Measurements from ENCODE around the gene ZBTB40.

The ZBTB40 gene

DNA sequence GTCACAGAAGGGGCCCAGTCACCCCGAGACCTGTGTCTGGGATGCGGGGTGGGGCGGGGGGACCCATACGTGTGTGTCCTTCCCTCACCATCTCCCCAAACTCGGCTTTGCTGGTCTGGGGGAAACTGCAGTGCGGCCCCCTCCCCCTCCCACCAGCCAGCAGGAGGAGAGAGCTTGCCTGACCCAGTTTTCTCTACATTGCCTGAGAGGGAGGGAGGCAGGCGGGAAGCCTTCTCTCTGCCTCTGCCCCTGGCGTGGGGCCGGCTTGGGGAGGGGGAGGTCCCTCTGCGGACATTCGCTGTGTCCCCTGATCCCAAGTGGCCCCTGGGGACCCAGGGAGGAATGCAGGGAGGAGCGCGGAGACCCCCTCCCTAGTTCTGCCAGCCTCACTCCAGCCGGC, 115.5 kb downstream of the ZBTB40 start:
- TF ChIP-seq, protein P1, sequence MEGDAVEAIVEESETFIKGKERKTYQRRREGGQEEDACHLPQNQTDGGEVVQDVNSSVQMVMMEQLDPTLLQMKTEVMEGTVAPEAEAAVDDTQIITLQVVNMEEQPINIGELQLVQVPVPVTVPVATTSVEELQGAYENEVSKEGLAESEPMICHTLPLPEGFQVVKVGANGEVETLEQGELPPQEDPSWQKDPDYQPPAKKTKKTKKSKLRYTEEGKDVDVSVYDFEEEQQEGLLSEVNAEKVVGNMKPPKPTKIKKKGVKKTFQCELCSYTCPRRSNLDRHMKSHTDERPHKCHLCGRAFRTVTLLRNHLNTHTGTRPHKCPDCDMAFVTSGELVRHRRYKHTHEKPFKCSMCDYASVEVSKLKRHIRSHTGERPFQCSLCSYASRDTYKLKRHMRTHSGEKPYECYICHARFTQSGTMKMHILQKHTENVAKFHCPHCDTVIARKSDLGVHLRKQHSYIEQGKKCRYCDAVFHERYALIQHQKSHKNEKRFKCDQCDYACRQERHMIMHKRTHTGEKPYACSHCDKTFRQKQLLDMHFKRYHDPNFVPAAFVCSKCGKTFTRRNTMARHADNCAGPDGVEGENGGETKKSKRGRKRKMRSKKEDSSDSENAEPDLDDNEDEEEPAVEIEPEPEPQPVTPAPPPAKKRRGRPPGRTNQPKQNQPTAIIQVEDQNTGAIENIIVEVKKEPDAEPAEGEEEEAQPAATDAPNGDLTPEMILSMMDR (IDR thresholded peaks at IDR 0.05; ENCODE audit: low read length, missing control alignments): no peak
- DNase-seq (ENCODE audit: low read depth): no peak
- no peak overlapping the region for H3K4me3 ChIP-seq (replicated peaks; ENCODE audit: low read depth, low read length)

GRCh38 chr1:22567994-22568393, 116.3 kb downstream of the ZBTB40 start:
- TF ChIP-seq, protein P1 (IDR thresholded peaks at IDR 0.05; ENCODE audit: low read length, missing control alignments): no peak
- no peak for DNase-seq (ENCODE audit: low read depth)
- no peak overlapping the region for H3K4me3 ChIP-seq (replicated peaks; ENCODE audit: low read depth, low read length)

DNA sequence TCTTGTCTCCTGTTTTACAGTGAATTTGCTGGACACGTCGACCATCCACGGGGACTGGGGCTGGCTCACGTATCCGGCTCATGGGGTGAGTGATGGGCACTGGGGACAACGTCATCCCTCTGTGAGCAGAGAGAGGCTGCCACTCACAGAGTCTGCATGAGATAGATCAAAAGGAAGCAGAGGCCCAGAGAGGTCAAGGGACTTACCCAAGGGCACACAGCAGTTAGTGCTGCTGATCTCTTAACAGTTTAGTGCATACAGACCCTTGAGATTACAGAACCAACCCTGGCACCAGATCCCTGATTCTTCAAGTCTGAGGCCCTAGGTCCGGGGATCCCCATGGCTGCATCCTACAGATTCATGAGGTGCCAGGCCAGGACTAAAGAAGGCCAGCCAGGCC, 117.6 kb downstream of the ZBTB40 start:
- TF ChIP-seq, protein P1 (IDR thresholded peaks at IDR 0.05; ENCODE audit: low read length, missing control alignments): no peak
- H3K4me3 ChIP-seq (replicated peaks; ENCODE audit: low read depth, low read length): no peak overlapping the region
- no peak for DNase-seq (ENCODE audit: low read depth)

GRCh38 chr1:22570140-22570909, 118.7 kb downstream of the ZBTB40 start:
- TF ChIP-seq, protein P1 (IDR thresholded peaks at IDR 0.05; ENCODE audit: low read length, missing control alignments): no peak
- DNase-seq (ENCODE audit: low read depth): no peak
- no peak overlapping the region for H3K4me3 ChIP-seq (replicated peaks; ENCODE audit: low read depth, low read length)

DNA sequence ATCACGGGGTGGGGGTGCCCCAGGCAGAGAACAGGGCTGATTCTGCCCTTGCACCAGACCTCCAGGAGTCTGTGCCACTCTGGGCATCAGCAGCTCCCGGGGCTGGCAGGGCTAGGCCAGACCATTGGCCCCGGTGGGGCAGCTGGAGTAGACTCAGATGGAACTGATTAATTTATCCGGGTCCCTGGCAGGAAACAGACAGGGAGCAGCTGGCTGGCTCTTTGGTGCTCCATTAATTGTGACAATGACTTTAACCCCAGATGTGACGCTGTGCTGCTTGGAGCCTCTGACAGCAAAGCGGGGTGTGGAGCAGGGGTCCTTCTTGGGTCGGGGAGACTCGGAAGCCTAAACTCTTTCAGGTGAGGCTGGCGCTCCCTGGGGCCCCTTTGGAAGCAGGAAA, 121.2 kb downstream of the ZBTB40 start:
- H3K4me3 ChIP-seq (replicated peaks; ENCODE audit: low read depth, low read length): no peak overlapping the region
- TF ChIP-seq, protein P1 (IDR thresholded peaks at IDR 0.05; ENCODE audit: low read length, missing control alignments): no peak
- DNase-seq (ENCODE audit: low read depth): no peak

- TF ChIP-seq, protein P1 (IDR thresholded peaks at IDR 0.05; ENCODE audit: low read length, missing control alignments): no peak
- no peak overlapping the region for H3K4me3 ChIP-seq (replicated peaks; ENCODE audit: low read depth, low read length)
- no peak for DNase-seq (ENCODE audit: low read depth)
These were observed 121.6 kb downstream of the ZBTB40 start for GRCh38 chr1:22573237-22573636.

Measured in fibroblast of pulmonary artery (primary cell).